ENCODE data around the gene ZBED2.
"Not testable (repeated sequence)": the region's sequence is repeated elsewhere in the genome, so short reads cannot be mapped to it uniquely, and the experiment has no call there.

ZBED2 gene, protein sequence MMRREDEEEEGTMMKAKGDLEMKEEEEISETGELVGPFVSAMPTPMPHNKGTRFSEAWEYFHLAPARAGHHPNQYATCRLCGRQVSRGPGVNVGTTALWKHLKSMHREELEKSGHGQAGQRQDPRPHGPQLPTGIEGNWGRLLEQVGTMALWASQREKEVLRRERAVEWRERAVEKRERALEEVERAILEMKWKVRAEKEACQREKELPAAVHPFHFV

DNA sequence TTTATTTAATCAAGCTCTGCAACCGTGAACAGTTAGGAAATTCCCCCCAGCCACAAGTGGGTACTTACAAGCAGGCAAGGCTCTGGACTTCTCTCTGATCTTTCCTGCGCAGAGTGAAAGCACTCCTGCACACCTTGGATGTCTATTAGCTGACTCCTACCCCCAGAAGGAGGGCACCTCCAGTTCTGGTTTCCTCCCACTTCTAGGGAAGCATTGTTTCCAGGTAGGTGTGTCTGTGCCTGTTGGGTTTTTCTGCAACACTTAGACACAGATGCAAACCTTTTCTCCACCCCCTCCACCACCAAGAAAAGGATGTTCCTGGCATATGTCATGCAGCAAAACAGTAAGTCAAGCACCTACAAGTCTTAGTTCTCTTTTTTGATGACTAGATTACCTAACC lies at the start of gene ZBED2:
Gene ZBED2, minus strand, starts transcription at position 115 of the 400 bp plus-strand sequence. CDS start 1,145 bp downstream, outside the sequence.
- DNase-seq (ENCODE audit: low read depth in 3 of 3) = peak in 1 of 3 donors; percentile 48

DNA sequence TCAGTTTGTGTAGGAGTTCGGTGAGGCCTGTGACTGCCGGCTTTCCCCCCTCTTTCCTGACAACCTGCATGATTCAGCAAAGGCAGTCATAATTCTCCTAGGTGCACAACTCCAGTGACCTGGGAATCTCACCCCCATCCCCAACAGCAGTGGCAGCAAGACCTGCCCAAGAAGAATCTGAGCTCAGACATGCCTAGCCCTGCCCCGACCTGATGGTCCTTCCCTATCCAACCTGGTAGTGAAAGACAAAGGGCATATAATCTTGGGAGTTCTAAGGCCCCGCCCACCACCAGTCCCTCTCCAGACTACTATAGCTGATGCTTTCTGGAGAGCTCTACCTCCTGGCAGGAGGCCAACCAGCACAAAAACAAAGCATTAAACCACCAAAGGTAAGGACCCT lies 44.2 kb upstream of the ZBED2 start:
- no peak for DNase-seq (ENCODE audit: low read depth in 3 of 3)

DNA sequence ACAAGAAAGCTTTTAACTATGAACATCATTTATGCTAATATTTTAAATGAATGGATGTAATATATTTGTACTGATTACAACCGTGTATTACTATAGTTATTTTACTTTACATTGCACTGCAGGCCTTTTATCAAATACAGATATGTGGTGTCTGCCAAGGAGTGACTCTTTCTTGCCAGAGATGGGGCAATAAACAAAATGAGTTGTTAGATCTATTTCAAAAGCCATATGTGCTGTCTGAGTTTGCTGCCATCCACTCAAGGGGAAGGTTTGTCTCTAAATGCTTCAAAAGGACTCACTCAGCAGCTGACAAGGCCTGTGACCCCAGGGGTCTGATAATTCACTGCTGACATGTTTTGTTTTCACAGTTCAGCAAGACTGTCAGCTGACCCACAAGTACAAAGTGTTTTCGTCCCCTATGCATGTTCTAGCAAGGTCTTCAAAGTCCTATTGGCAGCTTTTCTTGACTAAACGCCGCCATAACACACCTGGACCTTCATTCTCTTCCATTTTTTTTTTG lies 41.3 kb upstream of the ZBED2 start:
- no peak for DNase-seq (ENCODE audit: low read depth in 3 of 3)

DNA sequence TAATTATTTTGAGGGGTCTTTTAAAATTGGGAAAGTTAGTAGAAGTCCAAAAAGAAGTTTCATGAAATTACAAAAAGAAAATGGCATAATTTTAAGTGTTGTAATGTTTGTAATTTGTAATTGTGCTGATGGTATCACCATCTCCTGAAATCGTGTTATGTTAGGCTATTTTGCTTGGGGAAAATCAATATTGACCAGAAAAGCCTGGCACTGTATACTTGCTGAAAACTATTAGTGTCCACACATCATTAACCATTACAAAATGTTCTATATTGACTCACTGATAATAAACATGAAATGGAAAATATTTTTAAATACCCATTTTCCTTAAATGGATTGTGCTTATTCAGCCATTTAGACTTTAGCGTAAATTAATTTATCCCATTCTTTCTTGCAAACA lies 40.3 kb upstream of the ZBED2 start:
- DNase-seq (ENCODE audit: low read depth in 3 of 3) = no peak

DNA sequence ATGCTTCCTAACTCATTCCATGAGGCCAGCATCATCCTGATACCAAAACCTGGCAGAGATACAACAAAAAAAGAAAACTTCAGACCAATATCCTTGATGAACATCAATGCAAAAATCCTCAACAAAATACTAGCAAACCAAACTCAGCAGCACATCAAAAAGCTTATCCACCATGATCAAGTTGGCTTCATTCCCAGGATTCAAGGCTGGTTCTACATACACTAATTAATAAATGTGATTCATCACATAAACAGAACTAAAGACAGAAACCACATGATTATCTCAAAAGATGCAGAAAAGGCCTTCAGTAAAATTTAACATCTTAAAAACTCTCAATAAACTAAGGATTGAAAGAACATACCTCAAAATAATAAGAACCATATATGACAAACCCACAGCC lies 35.5 kb upstream of the ZBED2 start:
- not testable (repeated sequence) for DNase-seq (ENCODE audit: low read depth in 3 of 3)

DNA sequence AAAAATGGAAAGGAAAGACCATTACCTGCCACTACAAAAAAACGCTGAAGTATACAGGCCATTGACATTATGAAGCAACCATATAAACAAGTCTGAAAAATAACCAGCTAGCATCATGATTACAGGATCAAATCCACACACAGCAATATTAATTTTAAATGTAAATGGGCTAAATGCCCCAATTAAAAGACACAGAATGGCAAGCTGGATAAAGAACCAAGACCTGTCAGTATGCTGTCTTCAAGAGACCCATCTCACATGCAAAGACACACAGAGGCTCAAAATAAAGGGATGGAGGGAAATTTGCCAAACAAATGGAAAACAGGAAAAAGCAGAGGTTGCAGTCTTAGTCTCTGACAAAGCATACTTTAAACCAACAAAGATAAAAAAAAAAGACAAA lies 33.9 kb upstream of the ZBED2 start:
- not testable (repeated sequence) for DNase-seq (ENCODE audit: low read depth in 3 of 3)

DNA sequence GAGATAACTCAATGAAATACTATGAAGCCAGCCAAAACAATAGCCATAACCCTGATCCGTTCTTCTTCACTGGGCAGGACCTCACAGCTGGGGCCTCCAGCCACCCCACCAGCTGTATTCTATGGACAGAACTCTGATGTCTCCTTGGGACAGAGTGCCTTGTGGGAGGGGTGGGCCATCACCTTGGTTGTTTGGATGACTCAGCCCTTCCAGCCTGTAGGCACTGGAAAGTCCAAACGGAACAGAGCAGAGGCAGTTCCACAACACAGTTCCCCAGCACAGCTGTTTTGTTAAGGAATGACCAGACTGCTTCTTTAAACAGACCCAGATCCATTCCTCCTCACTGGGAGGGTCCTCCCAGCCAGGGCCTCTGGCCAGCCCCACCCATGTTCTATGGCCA lies 31.9 kb upstream of the ZBED2 start:
- no peak for DNase-seq (ENCODE audit: low read depth in 3 of 3)

DNA sequence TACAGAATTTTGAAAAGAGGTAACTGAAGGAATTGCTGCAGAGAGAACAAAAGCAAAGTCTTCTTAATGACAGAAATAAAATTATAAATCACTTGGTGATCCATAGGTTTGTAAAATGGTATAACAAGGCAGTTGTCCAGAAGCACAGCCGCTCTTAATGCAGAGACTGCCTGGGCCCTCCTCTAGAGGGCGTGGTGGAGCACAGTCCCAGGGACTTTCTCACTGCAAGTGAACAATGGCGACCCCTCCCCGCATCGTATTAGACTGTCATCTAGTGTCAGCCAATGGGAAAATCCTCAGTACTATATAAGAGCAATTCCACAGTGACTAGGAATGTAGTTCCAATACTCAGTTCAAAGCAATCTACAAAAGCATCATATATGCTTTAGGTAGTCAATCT lies 26.4 kb upstream of the ZBED2 start:
- DNase-seq (ENCODE audit: low read depth in 3 of 3) = peak in 1 of 3 donors; percentile 35

DNA sequence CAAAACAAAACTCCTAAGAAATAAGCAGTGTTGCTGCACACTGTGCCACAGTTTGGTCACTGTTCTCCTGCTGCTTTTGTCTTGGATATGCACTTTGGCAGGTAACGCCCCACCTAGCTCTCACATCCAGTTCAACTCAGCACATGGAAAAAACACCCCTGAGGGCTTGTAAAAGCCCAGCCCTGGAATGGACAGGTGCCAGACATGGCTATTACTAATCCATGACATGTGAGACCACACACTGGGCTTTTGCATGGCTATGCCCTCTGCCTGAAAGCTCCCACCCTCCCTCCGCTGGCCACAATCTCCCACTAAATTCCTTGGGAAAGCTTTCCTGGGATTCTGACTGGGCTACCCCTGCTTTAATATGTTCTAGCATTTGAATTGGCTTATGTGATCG lies 24.7 kb upstream of the ZBED2 start:
- no peak for DNase-seq (ENCODE audit: low read depth in 3 of 3)

DNA sequence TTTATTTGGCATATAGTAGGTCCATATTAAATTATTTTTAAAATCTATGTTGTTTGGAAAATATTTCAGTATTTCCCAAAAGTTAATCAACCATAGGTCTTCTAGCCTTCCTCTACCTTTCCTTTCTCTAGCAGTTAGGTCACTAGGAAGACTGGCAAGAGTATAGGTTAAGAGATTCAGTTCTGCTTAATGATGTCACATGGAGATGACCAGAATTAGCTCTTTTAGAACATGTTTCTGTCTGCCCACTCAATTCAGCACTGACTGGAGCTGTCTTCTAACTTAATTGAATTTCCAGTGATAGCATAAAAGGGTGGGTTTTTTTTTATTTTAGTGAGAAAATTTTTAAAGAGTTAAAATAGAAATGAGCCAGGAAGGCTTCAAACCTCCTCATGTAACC lies 23.8 kb upstream of the ZBED2 start:
- DNase-seq (ENCODE audit: low read depth in 3 of 3) = no peak

DNA sequence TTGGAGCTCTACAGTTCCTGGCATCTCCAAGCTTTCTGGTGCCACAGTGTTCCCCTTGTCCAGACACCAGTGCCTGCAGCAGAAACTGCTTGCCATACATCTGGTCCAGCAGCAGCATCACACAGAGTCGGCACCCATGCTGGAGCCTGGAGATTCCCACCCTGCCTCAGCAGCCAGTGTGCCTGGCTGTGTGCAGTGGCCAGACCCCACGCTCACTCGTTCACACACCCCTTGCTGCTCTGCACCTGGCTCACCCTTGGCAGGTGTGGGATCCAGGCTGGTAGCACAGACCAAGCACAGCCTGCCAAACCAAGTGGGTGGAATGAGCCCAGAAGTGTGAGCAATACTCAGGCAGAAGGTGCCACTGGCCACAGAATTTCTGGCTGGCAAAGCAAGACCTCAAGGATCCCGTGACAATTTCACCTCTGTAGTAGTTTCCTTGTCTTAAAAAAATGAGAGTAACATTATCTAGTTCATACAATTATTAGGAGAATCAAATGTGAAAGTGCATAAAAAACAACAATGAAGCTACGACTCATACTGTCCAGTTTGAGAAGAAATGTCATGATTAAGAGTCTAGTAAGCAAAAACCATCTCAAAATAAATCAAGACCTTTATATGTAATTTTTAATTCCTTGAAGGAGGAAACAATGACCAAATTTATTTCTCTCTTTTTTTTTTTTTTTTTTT lies 22.9 kb upstream of the ZBED2 start:
- DNase-seq (ENCODE audit: low read depth in 3 of 3) = no peak

DNA sequence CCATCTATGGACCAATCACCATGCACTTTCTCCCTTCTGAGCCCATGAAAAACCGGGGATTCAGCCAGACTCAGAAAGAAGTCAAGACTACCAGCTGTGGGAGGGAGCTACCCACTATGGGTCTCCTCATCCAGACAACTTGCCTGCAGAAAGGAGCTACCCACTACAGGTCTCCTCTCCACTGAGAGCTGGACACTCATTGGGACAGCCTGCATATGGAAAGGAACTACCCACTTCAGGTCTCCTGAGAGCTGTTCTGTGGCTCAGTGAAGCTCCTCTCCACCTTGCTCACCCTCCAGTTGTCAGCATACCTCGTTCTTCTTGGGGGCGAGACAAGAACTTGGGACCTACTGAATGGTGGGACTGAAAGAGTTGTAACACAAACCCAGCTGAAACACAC lies 22.3 kb upstream of the ZBED2 start:
- no peak for DNase-seq (ENCODE audit: low read depth in 3 of 3)

DNA sequence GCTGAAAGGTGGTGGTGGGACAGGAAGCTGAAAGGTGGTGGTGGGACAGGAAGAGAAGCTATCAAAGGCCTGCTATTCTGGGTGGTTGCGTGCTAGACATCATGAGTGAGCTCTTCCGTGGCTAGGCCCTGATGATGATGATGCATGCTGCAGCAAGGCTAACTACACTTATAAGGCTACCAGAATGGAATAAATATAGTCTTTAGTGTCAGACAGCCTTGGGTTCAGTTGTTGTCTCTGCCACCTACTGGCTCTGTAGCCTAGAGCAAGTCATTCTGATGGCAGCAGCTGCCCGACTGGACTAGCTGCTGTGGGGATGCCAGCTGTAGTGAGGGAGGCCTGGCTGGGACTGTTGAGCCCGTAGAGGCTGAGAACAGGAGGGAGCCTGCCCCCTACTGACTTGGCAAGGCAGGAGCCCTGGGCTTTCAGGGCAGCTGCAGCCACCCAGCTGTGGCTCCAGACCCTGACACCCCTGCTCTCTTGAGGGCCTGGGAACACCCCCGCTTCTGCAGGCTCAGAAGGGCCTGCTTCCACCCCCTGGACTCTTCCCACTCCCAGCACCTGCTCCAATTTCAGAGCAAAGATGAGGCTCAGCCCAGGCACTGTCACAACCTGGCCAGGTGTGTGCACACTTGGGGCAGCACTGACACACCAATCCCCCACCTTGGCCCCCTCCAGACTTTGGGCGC lies 21.4 kb upstream of the ZBED2 start:
- DNase-seq (ENCODE audit: low read depth in 3 of 3) = peak; percentile 48 to 67 (median 57)

DNA sequence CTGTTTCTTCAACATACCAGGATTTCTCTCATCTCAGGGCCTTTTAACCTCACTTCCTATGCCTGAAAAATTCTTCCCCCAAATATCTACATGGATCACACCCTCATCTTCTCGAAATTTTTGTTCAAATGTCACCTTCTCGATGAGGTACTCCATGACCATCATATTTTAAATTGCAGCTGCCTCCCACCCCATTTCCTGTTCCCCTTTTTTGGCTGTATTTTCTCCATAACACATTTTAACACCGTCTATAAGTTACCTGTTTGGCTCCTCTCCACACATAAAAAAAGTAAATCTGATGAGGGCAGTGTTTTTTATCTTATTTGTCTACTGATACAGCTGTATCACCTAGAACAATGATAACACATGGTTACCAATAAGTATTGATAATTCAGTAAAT lies 20.7 kb upstream of the ZBED2 start:
- DNase-seq (ENCODE audit: low read depth in 3 of 3) = no peak

DNA sequence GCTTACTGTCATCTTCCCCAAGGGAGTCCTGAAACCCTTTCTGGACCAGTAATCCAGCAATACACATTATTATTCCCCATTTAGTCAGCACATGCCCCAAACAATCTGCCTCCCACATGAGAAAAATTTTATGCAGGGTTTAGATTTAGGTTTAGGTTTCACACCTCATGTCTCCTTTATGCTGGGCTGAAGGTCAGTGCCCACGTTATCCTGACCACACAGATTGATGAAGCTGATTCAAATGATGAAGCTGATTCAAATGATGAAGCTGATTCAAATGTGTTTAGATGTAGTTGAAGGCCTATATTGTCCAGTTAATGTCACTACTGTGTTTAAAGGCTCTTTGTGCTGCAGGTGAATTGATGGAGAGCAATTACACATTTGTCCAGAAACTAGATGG lies 18.1 kb upstream of the ZBED2 start:
- DNase-seq (ENCODE audit: low read depth in 3 of 3) = no peak

DNA sequence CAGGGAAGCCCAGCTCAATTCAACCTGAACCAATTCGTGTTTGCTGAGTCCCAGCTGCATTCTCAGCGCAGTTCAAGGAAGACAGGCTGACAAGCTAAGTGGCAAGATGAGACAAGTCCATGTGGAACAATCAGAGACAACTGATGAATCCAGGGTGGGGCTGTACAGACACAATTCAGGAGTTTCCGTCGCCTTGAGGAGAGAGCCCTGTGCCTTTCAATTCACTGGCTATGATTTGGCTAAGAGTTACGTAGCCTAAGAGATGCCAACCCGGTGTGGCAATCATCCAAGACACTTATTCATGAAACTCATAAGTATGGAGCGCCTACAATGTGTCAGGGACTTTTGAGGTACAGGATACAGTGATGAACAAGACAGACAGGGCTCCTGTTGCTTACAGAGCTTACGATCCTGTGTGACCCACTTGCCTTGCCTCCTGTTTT lies 15.5 kb upstream of the ZBED2 start:
- no peak for DNase-seq (ENCODE audit: low read depth in 3 of 3)

DNA sequence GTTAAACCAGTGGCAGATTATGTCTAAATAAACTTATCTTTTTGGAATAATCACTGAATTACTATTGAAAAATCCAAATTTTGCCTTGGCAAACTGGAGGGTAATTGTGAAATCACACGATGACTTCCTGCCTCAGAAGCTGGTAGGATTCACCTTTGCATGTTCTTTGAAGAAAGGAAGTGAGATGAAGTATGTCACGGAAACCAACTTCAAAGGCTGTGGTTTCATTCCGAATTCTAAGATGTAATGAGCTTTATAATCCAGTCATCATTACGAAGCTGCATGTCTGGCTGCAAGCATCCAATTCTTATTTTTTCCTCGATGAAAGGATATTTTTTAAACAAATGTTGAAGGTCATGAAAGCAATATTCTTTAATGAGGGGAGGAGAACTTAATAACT lies 15.0 kb upstream of the ZBED2 start:
- no peak for DNase-seq (ENCODE audit: low read depth in 3 of 3)

DNA sequence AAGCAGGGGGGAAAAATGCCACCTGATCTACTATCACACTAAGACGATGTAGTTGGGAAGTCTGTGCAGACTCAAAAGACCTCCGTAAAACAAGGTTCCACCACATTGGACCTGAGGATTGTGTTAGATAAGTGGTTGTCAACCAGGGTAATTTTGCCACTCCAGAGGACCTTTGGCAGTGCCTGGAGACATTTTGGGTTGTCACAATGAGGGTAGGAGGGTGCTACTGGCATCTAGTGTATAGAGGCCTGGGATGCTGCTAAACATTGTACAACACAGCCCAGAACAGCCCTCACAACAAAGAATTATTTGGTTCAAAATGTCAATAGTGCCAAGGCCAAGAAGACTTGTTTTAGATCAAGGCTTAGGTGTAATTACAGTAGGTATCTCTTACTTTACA lies 14.6 kb upstream of the ZBED2 start:
- DNase-seq (ENCODE audit: low read depth in 3 of 3) = no peak

DNA sequence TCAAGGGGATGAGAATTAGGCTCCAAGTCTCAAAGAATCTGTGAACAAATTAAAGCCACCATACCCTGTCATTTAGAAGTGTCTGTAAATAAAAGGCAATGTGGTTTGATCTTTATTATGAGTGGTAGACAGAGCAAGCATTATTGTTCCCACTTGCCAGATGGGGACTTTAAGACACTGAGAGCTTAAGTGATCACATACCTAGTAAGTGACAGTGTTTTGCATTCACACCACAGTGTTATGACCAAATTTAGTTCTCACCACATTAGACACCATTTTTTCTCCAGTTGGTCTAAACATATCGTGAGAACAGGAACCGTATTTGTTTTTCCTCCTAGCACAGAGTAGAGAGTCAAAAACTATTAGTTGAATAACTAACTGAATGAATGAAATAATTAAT lies 13.2 kb upstream of the ZBED2 start:
- no peak for DNase-seq (ENCODE audit: low read depth in 3 of 3)

DNA sequence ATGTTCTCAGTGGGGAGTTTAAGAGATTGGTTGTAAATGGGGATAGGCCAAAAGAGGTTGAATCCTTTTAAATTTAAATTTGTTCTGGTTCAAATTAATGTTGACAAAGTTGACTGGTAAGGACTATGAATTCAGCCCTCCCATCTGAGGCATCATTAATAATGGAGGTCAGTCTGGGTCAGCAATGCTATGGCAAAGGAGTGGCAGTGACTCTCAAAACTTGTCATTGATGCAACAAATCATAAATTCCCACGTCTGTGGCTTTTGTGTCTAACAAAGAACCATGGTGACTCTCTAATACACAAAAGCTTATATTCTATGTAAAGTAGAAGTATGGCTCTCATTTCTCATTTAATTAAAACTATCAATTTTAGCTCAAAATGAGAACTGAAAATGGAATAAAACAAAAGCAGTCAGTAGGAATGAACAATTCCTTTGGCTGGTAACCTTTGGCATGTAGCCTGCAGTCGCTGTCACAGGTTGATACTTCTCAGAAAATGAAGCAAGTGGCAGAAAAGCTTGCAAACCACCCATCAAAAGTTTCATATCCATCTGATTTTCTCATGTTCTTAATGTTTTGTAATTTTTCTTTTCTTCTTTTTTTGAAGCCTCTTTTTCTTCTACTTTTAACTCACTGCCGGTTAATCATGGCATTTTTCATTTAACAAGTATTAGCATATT lies 12.2 kb upstream of the ZBED2 start:
- DNase-seq (ENCODE audit: low read depth in 3 of 3) = no peak

DNA sequence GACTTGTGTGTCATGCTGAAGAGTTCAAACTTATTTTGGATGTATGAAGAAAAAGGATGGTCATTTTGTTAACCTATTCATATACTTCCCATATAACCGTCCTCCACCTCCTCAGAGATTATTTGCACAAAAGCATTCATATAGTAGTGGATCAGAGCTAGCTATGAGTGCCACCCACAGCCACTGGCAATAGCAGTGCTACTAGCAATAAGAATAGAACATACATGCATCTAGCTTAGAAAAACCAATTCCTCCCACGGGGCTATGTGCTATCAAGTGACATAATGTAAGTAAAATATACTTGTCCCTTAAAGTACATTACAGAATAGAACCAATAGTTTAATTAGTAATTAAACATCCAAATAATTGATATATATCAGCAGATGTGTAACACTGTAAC lies 10.3 kb upstream of the ZBED2 start:
- no peak for DNase-seq (ENCODE audit: low read depth in 3 of 3)

DNA sequence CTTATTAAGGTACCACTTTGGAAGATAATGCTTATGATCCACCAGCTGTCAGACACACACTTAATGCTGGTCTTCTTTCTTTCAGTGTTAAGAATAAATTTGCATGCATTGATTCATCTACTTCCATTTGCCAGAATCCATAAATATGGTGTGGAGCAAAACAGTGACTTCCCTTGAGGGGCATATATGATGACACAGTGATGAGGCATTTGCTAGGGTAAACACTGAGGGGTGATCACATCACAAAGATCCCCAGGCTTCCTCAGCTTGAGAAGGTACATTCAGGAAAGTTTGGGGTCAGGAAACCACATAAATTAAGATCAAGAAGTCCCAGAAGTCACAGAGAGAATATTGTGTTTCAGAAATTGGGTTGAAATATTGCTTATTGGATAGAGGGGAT lies 9.9 kb upstream of the ZBED2 start:
- no peak for DNase-seq (ENCODE audit: low read depth in 3 of 3)
